Erythroblast (primary cell): Measurements from ENCODE around the gene MED31.

Source experiments
- GATA1 ChIP-seq: IDR thresholded peaks from 2 replicates; pipeline ENCODE4 v1.6.1; 2011; ENCODE audit warnings: low read depth, mild to moderate bottlenecking, control low read depth, low read length, moderate library complexity
- POLR2A ChIP-seq: IDR thresholded peaks from 2 replicates; pipeline ENCODE4 v1.6.1; 2011; ENCODE audit warnings: mild to moderate bottlenecking, low read length

- TF ChIP-seq POLR2A (no peak), GATA1 (no peak)
Measured at GRCh38 chr17:6677158-6677831, 25.9 kb upstream of the MED31 start.
